RWPE2 (cell line): Measurements from ENCODE around the gene GOLGA8H.
"Not testable (repeated sequence)": the region's sequence is repeated elsewhere in the genome, so short reads cannot be mapped to it uniquely, and the experiment has no call there.

Experiments
- ATAC-seq: fragments of 200-7000 bp; cut with Tn5 transposase; 3 replicates; pipeline ENCODE4 v1.9.1; 2021; ENCODE audit warnings: low read depth
- DNase-seq: peaks from one replicate; pipeline ENCODE4 v3.0.0-alpha.2; 2020; ENCODE audit warnings: low spot score
- H3K27ac ChIP-seq: fragments of 450-650 bp; 2 replicates; pipeline ENCODE4 v1.5.1; 2017; ENCODE audit warnings: mild to moderate bottlenecking; ENCODE audit not compliant: poor library complexity, severe bottlenecking
- H3K27me3 ChIP-seq: fragments of 250-450 bp; sonication (Bioruptor Pico); 2 replicates; pipeline ENCODE4 v1.5.1; 2021; ENCODE audit warnings: mild to moderate bottlenecking, moderate library complexity; ENCODE audit not compliant: insufficient read depth, poor library complexity, severe bottlenecking
- H3K36me3 ChIP-seq: fragments of 250-450 bp; sonication (Bioruptor Pico); 2 replicates; pipeline ENCODE4 v1.5.1; 2020; ENCODE audit warnings: low read depth, mild to moderate bottlenecking, moderate library complexity
- H3K4me1 ChIP-seq: fragments of 250-450 bp; sonication (Bioruptor Pico); 2 replicates; pipeline ENCODE4 v1.5.1; 2021; ENCODE audit warnings: mild to moderate bottlenecking, moderate library complexity; ENCODE audit not compliant: insufficient read depth, poor library complexity, severe bottlenecking
- H3K4me3 ChIP-seq: fragments of 250-450 bp; sonication (Bioruptor Pico); 2 replicates; pipeline ENCODE4 v1.5.1; 2021; ENCODE audit warnings: mild to moderate bottlenecking, moderate library complexity; ENCODE audit not compliant: severe bottlenecking
- H3K9me3 ChIP-seq: fragments of 250-450 bp; sonication (Bioruptor Pico); 2 replicates; pipeline ENCODE4 v1.5.1; 2021; ENCODE audit warnings: mild to moderate bottlenecking, moderate library complexity; ENCODE audit not compliant: severe bottlenecking
- CTCF ChIP-seq: fragments of 450-650 bp; IDR thresholded peaks from one replicate; pipeline ENCODE4 v1.5.1; 2017; ENCODE audit warnings: mild to moderate bottlenecking, moderate library complexity; ENCODE audit not compliant: poor library complexity, severe bottlenecking

The GOLGA8H gene

GRCh38 chr15:30626632-30627031, 22.8 kb downstream of the GOLGA8H start:
- H3K27me3 ChIP-seq, H3K9me3 ChIP-seq, DNase-seq: not testable (repeated sequence)
- Histone ChIP-seq H3K4me1 (peaks cover 14% of the 10 kb centered on the region), H3K27ac (peak overlapping the region; percentile 83), H3K36me3 (peaks cover 29% of the 10 kb centered on the region), H3K4me3 (peak overlapping the region; percentile 59)
- peak; percentile 17 for ATAC-seq

GRCh38 chr15:30650012-30650929, 46.4 kb downstream of the GOLGA8H start:
- no peaks in the 10 kb centered on the region for H3K27me3 ChIP-seq
- TF ChIP-seq CTCF, result no peak
- no peak overlapping the region for H3K4me3 ChIP-seq
- H3K4me1 ChIP-seq, result no peaks in the 10 kb centered on the region
- H3K27ac ChIP-seq, result no peak overlapping the region
- peaks cover 87% of the 10 kb centered on the region for H3K36me3 ChIP-seq
- ATAC-seq (no peak), DNase-seq (no peak)
- H3K9me3 ChIP-seq, result peaks cover 3% of the 10 kb centered on the region

GRCh38 chr15:30661154-30661553, 57.3 kb downstream of the GOLGA8H start:
- DNase-seq, ATAC-seq, H3K27me3 ChIP-seq, H3K27ac ChIP-seq, H3K4me1 ChIP-seq, H3K9me3 ChIP-seq, H3K4me3 ChIP-seq: not testable (repeated sequence)
- H3K36me3 ChIP-seq, result peaks cover 93% of the 10 kb centered on the region
- TF ChIP-seq CTCF, result peak; percentile 62
